ENCODE measurements around the gene OLR1.
"Not testable (repeated sequence)": the region's sequence is repeated elsewhere in the genome, so short reads cannot be mapped to it uniquely, and the experiment has no call there.

OLR1 gene

DNA sequence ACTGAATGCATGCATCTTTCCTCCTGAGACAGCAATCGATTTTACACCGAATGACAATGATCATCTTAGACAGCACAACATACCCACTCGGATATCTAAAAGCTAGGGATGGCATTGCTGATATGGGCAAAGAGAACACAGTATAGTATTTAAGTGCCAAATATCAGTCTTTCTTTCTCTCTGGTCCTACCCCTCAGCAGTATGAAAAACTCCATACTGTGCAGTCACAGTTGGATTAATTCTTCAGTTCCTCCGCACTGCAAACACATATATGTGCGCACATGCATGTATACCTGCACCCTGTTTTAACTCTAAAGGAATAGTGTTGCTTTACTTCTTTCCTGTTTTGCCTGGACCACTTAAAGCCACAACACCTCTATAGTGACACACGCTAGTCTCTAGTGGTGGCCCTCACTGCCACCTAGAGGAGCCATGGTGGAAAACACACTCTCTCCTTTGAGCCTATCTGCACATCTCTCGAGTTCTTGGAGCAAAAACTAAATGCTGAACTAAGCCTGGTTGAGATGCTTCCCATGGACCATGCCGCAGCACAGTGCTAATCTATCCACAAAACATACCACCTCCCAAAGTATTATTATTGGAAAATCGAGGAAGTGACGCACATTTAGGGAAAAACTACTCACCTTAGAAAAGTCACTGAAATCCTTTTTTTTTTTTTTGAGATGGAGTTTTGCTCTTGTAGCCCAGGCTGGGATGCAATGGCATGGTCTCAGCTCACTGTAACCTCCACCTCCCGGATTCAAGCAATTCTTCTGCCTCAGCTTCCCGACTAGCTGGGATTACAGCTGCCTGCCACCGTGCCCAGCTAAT lies 18.8 kb upstream of the OLR1 start:
- DNase-seq, result peak in 4 of 5 donors; percentile 23 to 53 (median 30)

DNA sequence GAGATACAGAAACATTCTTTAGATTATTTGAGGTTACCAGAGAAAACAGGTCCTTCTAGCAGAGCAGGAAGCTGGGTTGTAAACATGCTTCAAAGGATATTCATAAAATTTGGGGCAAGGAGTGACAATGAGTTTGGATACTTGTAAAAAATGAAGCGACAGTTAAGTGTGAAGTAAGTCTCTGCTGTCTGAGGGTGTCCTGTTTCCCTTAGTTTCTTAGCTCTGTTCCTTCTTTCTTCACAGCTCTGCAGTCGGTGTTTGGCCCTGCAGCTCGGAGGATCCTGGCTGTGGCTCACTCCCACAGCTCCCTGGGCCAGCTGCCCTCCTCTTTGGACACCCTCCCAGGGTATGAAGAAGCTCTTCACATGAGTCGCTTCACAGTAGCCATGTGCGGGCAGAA lies 17.7 kb upstream of the OLR1 start:
- no peak for DNase-seq

DNA sequence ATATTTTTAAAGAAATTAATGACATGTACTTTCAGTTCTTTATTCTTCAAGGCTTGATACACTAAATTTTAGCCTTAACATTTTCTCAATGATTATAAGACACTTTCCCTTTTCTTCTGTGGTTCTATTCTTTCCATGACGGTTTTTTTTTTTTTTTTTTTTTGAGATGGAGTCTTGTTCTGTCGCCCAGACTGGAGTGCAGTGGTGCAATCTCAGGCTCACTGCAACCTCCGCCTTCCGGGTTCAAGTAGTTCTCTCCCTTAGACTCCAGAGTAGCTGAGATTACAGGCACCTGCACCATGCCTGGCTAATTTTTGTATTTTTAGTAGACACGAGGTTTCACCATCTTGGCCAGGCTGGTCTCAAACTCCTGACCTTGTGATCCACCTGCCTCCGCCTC lies 15.0 kb upstream of the OLR1 start:
- not testable (repeated sequence) for DNase-seq

DNA sequence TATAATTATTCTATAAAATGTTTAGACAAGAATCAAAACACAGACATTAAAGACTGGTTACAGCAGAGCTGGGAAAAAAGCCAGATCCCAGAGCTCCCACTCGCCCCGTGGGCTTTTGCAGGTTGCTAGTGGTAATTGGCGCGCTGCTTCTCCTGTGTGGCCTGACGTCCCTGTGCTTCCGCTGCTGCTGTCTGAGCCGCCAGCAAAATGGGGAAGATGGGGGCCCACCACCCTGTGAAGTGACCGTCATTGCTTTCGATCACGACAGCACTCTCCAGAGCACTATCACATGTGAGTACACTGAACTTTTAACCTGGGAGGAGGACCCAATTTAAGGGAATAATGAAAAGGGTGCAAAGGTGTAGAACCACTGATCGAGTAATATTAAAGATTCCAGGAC lies 14.4 kb upstream of the OLR1 start:
- no peak for DNase-seq

DNA sequence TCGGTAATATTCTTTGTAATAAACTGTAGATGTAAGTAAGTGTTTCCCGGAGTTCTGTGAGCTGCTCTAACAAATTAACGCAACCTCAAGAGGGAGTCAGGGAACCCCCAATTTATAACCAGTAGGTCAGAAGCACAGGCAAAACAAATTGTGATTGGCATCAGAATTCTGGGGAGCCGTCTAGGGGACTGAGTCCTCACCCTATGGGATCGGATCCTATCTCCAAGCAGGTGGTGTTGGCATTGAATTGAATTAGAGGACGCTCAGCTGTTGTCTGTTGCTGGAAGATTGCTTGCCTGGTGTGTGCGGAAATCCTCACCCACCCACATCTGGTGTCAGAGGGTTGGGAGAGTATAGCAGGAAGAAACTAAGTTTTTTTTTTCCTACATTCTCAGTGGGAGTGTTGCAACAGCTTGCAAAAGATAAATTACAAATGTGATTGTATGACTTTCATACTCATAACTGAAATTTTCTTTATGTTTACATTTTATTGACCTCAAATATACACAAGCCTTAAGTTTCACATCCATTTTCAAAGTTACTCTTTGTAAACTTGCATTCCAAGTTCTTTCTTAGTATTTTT lies 12.4 kb upstream of the OLR1 start:
- DNase-seq, result no peak

DNA sequence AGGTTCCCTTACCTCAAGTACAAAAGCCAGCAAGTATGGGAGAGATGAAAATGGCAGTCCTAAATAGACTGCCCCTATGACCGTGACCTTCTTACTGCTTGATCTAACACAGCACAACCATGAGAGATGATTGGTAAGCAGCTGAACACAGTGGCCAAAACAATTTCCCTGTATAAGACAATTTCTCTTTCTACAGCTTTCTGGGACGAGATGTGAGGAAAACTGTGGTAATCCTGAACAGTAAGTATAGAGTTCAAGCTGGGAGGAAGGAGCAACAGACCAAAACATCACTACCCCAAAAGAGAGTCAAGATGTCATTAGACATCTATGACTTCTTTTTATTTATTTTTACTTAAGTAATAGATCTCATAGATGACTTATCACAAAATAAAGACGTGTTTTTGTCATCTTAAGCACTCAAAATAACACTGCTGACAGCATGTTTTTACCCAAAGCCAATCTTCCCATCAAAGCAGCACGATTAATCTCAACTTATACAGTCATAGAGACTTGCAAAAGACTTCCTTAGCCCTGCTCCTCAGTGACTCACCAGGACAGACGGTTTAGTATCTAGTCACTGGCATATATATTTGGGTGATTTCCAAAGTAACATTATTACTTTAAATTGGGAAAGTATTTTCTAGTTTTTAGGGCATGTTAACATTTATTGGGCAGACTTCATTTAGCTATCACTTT lies 10.6 kb upstream of the OLR1 start:
- DNase-seq, result no peak

DNA sequence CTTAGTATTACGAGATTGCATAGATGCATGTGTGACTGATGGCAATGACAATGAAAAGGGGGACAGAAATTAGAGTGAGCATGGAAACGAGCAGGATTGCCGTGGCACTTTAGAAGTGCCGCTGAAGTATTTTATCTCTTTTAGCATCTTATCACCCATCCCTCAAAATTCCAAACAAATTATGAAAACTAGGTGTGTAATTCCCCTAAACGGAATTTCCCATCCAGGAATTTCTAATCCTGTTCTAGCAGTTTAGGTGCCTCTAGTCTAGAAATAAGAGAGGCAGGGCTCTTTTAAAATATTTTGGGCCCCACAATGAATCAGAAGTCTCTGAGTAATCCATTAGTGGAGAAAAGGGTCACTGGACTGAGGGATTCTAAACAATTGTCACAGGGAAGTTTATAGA lies 7.8 kb upstream of the OLR1 start:
- DNase-seq, result no peak

DNA sequence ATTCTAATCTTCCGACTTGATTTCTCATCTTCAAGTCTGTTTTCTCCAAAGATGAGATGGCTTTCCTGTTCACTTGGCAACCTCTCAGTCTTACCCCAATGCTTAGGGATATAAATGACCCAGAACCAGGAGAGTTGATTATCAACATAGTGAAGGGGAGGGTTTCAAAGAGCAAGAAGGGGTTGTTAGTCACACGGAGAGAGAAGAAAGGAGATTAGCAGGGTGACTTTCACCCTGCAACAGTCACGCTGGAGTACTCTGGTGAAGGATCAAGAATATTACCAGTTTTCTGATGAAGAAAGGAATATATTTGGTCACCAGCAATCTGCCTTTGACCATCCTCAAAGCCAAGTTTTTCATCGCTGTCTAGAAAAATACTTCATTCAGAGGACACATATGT lies 6.9 kb upstream of the OLR1 start, which contains the start of gene TMEM52B:
Gene TMEM52B, plus strand, starts transcription at position 212 of the 400 bp plus-strand sequence. CDS start 543 bp downstream, outside the sequence.
- no peak for DNase-seq

DNA sequence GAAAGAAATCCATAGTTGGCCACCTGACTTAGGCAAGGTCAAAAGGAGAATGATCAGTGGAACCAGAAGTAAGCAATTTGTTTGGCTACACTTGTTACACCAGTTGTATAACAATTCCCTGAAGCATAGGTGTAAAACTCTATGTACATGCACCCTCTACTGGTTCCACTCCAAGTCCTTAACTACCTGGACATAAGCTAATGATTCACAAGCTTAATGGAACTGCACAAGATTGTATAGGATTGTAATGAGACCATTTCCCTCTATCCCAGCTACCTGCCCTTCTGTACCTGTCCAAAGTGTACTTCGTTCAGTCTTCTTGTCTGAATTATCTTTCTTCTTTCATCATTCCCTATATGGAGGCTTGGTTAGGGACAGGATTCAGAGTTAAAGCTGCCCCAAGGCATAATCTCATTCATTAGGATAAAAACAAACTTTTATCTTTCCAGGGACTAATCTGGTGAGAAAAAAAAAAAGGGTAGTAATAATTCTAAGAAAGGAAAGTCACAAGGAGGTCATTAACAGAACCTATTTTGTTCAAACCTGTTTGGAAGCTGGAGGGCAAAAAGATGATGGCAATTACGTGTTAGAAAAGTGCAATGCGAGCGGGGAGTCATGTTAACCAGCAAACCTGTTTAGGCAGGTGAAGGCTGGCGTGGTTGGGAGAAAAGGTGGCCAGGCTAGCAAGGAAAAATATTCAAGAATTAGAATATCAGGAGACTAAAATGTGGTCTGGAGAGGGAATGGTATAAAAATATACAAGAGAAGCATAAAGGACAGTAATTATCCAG lies 4.1 kb upstream of the OLR1 start:
- no peak for DNase-seq

DNA sequence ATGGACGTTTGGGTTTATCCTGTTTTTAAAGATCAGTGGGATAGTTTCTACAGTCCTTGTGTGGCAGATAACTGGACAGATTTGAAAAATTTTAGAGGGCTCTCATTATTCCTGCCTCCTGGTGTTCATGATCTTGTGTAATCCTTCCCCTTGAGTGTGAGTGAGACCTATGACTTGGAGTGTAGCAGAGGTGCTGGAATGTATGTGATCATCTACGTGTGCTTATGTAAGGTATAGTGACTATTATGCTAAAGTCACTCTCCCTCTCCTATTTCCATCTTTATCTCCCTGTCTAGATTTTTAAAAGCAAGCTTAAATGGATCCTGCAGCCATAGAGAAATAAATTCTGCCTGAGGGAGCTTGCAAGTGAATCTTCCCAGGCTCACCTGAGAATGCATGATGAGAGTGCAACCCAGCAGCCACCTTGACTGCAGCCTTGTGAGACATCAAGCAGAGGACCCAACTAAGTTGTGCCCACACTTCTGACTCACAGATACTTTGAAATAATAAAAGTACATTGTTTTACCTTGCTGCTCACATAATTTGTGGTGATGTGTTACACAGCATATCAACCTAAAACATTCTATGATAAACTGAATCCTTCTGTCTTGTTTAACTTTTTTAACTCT lies 3.2 kb upstream of the OLR1 start:
- no peak for DNase-seq

DNA sequence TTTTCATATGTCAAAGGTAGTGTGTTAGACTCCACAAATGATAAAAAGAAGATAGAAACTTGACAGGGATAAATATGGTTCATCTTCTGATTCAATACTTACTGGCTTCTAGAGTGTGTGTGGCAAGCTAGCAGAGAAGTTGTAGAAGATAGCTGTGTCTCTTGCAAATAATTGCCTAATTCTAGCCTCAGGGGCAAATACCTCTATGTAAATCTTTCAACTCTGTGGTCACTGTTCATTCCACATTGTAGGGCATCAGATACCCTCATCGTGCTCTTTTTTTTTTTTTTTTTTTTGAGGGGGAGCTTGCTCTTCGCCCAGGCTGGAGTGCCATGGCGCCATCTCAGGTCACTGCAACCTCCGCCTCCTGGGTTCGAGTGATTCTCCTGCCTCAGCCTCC lies 1.7 kb downstream of the OLR1 start:
- DNase-seq, result no peak

DNA sequence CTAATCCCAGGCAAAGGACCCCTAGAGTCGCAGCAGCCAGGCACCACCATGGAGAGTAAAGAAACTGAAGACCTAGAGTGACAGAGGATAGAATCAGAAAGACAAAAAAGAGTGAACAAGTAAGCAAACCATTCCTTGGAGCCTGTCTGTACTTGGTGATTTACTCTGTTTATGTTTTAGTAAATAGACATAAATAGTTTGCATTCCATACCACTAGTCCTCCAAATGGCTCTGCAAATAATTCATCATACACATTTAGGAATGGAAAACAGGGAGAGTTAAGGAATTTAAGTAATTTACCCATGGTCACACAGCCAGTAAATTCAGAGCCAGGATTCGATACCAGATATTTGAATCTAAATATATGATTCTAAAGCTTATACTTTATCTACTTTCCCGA lies 2.8 kb downstream of the OLR1 start:
- no peak for DNase-seq

DNA sequence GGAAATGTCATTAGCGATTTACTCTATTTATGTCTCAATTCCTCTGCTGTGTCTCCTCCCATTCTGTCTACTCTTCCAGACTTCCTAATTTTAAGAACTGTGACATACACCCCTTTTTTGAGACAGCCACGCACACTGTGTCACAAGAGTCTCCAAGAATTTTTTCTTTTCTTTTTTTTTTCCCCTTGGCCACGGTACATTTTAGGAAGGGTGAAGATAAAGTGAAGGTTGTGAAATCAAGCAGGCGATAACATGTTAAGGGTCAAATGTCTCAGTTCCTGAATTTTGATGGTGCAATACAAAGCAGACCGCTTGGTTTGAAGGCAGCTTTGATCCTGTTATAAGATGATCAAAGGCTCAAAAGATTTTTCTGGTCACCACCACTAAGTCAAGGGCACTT lies 4.3 kb downstream of the OLR1 start:
- DNase-seq, result no peak

DNA sequence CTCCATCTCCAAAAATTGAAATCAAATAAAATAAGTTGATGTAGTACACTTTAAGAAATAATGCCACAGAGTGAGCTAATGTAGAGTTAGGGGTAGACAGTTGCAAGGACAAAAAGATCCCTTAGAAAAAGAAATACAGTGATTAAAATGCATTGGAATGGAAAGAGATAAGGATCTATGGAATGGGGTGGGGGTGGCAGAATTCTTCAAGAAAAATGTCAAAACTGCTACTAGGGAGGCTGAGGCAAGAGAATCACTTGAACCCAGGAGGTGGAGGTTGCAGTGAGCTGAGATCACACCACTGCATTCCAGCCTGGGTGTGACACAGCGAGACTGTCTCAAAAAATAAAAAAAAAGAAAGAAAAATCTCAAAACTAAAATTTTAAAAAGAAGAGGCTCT lies 6.5 kb downstream of the OLR1 start:
- DNase-seq, result no peak

DNA sequence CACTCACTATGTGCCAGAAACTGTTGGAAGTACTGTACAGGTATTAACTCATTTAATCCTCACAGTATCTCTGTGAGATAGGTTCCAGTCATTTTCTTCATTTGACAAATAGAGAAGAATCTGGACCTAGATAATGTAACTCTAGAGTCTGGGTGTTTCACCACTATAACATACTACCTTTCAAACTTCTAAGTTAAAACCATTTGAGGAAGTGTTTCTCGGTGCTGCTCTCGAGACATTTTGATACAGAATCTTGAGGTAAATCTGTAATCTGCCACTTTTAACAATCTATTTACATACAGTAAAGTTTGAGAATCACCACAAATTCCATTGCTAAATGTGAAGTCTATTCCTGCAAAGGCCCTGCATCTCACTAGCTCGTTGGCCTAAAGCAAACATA lies 8.8 kb downstream of the OLR1 start:
- no peak for DNase-seq

DNA sequence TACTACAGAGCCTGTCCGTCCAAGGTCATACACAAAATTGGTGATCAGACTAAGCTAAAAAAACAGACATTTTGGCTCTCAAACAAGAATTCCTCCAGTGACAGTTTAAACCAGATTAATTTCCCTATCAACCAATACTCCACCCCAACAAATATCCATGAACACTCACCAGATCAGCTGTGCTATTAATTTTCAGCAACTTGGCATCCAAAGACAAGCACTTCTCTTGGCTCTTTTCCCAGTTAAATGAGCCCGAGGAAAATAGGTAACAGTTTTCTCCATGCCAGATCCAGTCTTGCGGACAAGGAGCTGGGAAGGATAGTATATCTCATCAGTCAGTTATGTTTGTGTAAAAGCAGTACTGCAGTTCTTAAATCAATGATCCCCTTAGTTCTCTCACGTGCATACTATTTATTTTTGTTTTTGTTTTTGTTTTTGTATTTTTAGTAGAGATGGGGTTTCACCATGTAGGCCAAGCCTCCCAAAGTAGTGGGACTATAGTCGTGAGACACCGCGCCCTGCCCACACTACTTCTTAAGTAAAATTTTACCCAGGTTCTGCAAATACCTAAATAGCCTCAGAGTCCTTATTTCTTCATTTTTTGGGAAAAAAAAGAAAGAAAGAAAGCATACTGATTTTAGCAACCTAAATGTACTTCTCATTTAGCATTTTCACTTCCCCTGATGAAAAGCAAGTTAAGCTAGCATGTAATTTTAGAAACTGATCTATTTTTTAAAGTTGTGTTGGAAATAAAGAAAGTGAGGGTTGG lies 11.1 kb downstream of the OLR1 start:
- no peak for DNase-seq

DNA sequence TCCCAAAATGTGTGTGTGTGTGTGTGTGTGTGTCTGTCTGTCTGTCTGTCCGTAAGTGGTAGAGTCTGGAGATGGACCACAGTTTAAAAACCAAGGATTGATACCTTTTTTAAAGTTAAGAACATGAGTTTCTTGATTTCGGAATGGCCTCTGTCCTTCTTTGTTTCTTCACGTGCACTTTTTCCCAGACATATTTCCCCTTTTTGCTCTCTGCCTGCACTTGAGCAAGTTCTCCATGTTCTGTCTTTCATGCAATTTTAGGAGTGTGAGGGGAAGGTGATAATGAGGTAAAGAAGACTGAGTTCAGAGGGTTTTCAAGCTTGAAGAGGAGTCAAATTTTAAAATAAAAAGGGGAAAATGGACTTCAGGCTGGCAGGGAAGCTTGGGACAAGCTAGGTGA lies 12.7 kb downstream of the OLR1 start:
- no peak for DNase-seq

DNA sequence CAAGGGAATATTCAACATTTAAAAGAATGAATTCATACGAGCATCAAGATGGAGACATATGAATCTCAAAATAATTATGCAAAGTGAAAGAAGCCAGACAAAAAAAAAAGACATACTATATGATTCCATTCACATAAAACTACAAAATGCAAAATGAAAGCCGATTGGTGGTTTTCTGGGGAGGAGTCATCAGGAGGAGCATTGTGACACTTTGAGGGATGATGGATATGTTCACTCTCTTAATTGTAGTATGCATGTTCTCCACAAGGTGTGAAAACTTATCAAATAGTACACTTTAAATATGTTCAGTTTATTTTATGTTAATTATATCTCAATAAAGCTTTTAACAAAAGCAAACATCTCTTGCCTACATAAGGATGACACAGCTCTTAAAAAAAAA lies 13.5 kb downstream of the OLR1 start:
- no peak for DNase-seq

DNA sequence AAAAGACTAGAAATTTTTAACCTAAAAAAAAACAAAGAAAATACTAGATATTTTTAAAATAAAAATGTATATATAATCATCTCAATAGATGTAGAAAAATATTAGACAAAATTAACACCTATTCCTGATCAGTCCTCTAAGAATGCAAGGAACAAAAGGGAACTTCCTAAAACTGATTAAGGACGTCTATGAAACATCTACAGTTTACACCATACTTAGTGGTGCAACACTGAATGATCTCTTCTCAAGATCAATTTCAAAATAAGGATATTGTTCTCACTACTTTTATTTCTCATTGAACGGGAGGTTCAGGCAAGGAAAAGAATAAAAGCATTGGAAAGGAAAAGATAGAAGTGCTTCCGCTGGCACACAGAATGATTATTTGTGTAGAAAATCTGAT lies 16.0 kb downstream of the OLR1 start:
- no peak for DNase-seq

DNA sequence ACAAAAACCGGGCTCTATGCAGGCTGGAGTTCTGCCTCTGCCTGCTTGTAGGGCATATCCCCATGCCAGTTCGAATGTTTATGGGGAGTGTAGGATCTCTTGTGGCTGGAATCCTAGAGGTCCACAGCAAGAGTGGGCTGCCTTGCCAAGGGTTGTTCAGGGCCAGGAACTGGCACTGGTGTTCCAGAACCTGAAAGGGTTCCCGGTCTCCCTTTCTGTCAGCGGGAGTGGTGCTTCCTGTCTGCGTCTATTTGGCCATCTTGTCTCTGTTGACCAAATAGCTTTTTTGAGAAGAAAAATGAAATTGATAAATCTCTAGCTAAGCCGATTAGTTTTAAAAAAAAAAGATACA lies 17.8 kb downstream of the OLR1 start:
- no peak for DNase-seq

DNA sequence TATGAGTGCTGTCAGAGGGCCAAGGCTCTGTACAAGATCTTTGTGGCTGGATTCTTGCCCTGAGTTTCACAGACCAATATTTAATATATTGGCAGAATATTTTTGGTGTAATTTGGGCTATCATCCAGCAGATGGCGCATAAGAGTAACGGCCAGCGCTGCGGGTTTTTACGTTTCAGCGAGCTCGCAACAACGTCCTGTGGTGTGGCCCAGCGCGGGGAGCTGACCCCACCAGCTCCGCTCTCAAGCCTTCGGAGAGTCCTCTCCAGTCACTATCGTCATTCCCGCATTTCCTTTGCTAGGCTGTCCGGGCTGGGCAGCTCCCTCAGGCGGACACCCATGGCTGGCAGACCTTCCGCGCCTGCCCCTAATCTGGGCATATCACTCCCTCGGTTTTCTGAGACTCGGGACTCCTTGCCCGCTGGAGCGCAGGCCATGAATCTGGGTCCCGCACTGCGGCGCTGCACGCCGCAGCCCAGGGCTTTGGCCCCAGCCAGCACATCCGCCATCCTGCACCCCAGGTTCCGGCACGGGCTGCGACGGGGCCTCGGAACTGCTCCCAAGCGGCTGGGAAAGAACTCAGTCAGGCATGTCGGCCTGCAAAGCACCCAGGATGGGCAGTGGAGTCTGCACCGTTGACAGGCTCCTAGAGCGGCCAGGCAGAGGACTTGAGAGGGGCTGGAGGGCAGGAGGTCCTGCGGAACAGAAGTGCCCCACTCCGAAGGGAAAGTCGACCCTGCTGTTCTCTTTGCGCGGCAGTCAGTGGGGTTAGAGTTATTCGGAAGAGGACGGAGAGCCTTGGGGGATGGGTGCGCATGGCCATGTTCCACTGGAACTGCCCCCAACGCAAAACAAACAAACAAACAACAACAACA lies 18.4 kb downstream of the OLR1 start:
- DNase-seq, result peak; percentile 11 to 59 (median 33)
